Cerebellar cortex (tissue), 1 donor: ENCODE measurements around the gene GCSAM.

Experiments used
- DNase-seq: peaks from one replicate; pipeline ENCODE4 v3.0.0-alpha.2; 2015; ENCODE audit warnings: low spot score

GCSAM gene

GRCh38 chr3:112132975-112133448, at the start of gene GCSAM:
GCSAM (minus strand) TSS chr3:112133248; CDS start chr3:112133120, 128 bp downstream.
- DNase-seq = no peak

DNA sequence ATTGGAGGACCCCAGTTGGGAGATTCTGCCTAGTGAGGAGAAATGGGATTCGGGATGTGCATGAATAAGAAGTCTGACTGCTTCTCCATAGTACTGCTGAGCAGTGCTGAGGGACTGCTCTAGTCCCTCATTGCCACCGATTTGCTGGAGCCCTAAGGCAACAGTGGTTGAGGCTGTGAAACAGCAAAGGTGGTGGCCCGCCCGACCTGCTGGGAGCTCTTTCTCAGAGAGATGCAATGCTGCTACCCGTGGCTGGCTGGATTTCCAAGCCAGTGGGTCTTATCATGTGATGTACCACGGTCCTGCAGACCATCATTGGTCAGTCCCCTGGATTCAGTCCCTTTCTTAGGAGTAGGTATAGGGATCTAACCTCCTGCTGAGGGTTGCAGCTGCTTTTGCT, 42.6 kb upstream of the GCSAM start:
- DNase-seq = no peak

DNA sequence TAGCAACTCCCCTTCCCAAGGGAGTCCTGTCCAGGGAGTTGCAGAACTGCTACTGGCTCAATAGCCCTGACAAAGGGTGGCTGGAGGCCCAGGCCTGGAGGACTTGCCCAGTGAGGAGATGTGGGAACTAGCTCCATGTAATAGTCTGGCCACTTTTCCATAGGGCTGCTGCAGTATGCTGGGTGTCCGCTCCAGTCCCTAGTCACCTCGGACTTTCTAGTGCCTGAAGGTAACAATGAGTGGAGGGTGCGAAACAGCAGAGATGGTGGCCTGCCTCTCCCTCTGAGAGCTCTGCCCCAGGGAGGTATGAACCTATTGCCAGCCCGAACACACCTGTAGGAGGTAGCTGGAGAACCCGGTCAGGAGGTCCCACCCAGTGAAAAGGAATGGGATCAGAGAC, 42.0 kb upstream of the GCSAM start:
- no peak for DNase-seq

GRCh38 chr3:112171144-112171543, 38.1 kb upstream of the GCSAM start:
- DNase-seq = no peak

GRCh38 chr3:112170046-112170445, 37.0 kb upstream of the GCSAM start:
- no peak for DNase-seq

GRCh38 chr3:112167758-112168157, 34.7 kb upstream of the GCSAM start:
- DNase-seq = no peak

GRCh38 chr3:112149136-112149535, 16.1 kb upstream of the GCSAM start:
- DNase-seq = no peak

- no peak for DNase-seq
These were observed 10.6 kb upstream of the GCSAM start for GRCh38 chr3:112143689-112144088.

GRCh38 chr3:112143251-112143650, 10.2 kb upstream of the GCSAM start:
- DNase-seq = no peak

DNA sequence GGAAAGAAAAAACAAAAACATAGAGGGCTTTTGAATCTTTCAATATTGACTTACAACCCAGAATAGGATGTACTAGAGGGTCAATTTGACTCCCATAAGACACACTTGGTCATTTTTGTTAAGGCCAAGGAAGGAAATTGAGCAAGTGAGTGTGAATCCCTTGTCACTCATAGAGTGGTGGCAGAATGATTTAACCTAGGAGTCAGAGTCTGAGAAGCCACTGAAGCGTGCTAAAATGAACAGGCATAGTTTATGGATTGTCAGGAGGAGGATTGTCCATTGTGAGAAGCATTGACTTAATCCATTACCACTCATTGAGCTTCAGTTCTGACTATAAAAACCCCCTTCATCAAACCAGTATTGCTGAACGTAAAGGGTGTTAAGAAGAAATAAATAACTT, 8.2 kb upstream of the GCSAM start:
- DNase-seq = no peak

- DNase-seq = no peak
These were observed 7.5 kb upstream of the GCSAM start for GRCh38 chr3:112140584-112140983.

DNA sequence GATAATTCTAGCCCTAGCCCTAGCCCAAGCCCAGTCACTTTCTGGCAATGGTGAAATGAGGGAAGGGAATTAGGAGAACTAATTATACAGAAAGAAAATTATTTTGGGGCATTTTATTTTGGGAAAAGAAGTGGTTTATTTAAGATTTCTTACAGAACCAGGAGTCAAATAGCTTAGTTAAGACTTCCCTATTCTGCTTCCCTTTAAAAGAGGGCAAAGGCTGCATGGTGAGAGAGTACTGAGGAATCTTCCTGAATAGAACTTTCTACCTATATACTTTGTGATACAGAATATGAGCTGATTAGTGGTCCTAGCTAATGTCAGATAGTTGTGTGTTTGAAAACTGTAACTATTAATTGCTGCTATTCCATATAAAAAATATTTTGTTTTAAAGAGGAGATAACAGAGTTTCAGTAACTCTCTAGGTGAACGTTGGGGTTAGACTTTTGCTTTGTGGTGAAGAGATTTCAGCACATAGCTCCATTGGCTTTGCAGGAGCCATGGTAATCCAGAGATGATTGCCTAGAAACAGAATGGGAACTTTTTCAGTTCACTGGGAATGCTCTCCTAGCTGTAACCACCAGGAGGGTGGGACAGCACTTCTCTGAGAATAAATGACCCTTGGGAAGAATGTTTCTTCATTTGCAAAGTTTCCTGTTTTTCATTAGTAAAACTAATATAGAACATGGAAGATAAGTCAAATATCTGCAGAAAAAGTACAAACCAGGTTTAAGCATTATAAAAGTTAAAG, 5.3 kb upstream of the GCSAM start:
- DNase-seq = no peak

GRCh38 chr3:112137781-112138180, 4.7 kb upstream of the GCSAM start:
- DNase-seq = no peak

DNA sequence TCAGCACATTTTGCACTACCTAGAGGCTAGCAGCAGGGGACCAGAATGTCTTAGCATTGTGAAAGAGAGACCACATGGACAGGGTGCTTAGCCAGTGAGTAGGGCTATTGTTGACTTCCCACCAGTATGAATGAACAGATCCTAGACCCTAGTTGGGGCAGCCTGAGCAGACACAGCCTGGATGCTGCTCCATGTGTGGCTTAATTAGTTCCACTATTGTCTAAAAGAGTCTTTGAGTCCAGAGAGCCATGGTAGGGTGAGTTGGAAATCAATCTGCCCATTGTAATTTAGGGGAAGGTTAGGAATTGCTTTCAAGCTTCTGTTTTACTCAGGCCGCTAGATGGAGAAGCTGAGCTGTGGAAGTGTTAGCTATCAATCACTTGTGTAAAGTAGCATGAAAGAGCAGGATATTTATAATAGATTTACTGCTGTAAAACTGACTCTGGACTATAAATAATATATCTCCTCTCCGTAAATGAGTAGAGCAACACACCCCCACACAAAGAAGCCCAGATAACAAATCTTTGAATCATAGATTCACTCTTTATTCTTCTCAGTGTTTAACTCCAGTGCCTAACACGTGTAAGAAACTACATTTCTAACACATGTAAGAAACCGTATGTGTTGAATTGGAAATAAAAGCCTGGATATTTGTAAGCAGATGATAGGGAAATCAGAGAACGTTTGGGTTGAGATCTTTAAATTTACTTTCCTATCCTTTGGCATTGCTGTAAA, 4.1 kb upstream of the GCSAM start:
- peak; percentile 38 for DNase-seq

DNA sequence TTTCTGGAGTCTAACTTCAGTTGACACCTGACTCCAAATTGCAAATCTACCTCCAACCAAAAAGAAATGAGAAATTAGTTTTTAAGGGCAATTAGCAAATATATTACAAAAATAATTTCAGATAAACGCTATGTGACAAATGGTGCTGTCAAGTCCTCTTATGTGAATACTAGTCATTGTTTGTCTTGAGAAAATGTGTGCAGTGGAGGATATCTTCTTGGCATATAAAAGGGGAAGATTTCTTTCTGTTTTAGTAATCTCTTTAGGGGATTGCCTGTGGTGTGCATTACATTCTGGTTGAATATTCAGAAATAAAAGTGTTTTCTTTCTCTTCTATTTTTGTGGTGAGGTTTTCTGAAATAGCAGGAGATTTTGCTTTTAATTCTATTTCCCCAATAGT, 3.0 kb upstream of the GCSAM start:
- no peak for DNase-seq

- DNase-seq = no peak
These were observed 1.5 kb upstream of the GCSAM start for GRCh38 chr3:112134335-112135124.

GRCh38 chr3:112133626-112134334, 732 bp upstream of the GCSAM start:
- no peak for DNase-seq

DNA sequence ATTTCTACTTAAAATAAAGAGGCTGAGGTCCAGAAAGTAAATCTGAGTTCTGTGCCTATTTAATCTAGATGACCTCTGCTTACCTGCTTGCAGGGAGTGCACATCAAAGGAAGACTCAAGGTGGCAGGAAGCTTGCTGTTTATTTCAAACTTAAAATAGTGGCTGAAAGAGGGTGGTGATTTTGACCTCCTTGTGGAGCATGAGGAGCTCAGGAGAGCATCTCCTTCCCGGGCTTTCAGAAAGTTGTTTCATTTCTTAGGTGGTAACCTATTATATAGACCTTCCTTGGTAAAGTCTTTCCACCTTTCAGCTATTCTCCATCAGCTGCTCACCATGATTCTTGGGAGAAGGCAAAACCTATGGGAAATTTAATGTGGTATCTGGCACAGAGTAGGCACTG, 494 bp downstream of the GCSAM start:
- DNase-seq = no peak

GRCh38 chr3:112132088-112132487, 960 bp downstream of the GCSAM start:
- no peak for DNase-seq

DNA sequence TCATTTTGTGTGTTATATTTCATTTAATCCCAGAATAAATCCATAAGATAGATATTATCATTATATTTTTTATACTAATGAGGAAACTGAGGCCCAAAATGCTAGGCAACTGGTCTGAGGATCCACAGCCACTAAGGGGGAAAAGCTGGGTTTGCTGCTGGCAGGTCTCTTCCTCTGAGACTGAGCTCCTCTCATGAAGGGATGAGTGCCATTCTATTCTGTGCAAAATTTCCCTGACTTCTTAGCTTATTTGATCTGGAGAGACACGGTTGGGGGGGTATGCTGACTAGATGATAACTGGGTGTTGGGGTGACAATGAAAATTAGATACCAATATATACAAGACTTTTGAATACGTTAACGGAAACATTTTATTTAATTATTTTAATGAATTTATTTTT, 1.9 kb downstream of the GCSAM start:
- no peak for DNase-seq

GRCh38 chr3:112130638-112130993, 2.4 kb downstream of the GCSAM start:
- DNase-seq = no peak
